WI38 (cell line): Measurements from ENCODE around the gene GALNT13.

Experiments used
- H3K4me3 ChIP-seq: 2 replicates; pipeline ENCODE4 v1.5.1; 2011; ENCODE audit warnings: low read depth, mild to moderate bottlenecking, control low read depth, low read length
- CTCF ChIP-seq: IDR thresholded peaks from 2 replicates; pipeline ENCODE4 v1.5.1; 2012; ENCODE audit warnings: low read depth, mild to moderate bottlenecking, control low read depth, low read length

GALNT13 gene

GRCh38 chr2:154267983-154268382, 396.3 kb downstream of the GALNT13 start:
- TF ChIP-seq CTCF: no peak
- H3K4me3 ChIP-seq: no peak overlapping the region

GRCh38 chr2:154280543-154280942, 408.8 kb downstream of the GALNT13 start:
- no peak for TF ChIP-seq CTCF
- H3K4me3 ChIP-seq: no peak overlapping the region

GRCh38 chr2:154289870-154290269, 418.1 kb downstream of the GALNT13 start:
- TF ChIP-seq CTCF: no peak

GRCh38 chr2:154291511-154291910, 419.8 kb downstream of the GALNT13 start:
- no peak for TF ChIP-seq CTCF
- H3K4me3 ChIP-seq: no peak overlapping the region

More at GRCh38 chr2:154289870-154290269, 418.1 kb downstream of the GALNT13 start:
- no peak overlapping the region for H3K4me3 ChIP-seq

- no peak for TF ChIP-seq CTCF
- no peak overlapping the region for H3K4me3 ChIP-seq
Observed at GRCh38 chr2:154291927-154292326, 420.2 kb downstream of the GALNT13 start.

GRCh38 chr2:154293864-154294263, 422.1 kb downstream of the GALNT13 start:
- no peak overlapping the region for H3K4me3 ChIP-seq
- TF ChIP-seq CTCF: no peak

GRCh38 chr2:154306266-154306970, 434.7 kb downstream of the GALNT13 start:
- no peak for TF ChIP-seq CTCF
- no peak overlapping the region for H3K4me3 ChIP-seq
